Kidney (tissue), 14 donors: ENCODE results near the gene QPCTL. TPM values are rescaled to one million over a fixed set of nuclear protein-coding genes. Genes with fewer than 3 reads are reported as not detected.

Experiments used
- DNase-seq, 5 donors: peaks; one replicate each; pipeline ENCODE4 v3.0.0-alpha.2; 2013 to 2020
- FAIRE-seq: peaks from 2 replicates; lab custom pipeline; 2012; peaks lifted over from hg19 to GRCh38; lab: Jason Lieb, UNC
- H3K27ac ChIP-seq, 2 donors: one replicate each; pipeline ENCODE4 v1.7.0; 2013; ENCODE audit warnings: low read depth in 2 of 2, low read length in 2 of 2, inconsistent platforms in 1 of 2
- H3K27me3 ChIP-seq: one replicate; pipeline ENCODE4 v1.7.1; 2013; ENCODE audit warnings: low read length, inconsistent platforms; ENCODE audit not compliant: control insufficient read depth, insufficient read depth
- H3K36me3 ChIP-seq, 3 donors: one replicate each; pipeline versions ENCODE4 v1.7.0 to v1.7.1; 2013; ENCODE audit warnings: low read length in 3 of 3, control low read depth in 1 of 3, inconsistent platforms in 1 of 3; ENCODE audit not compliant: insufficient read depth in 3 of 3, control insufficient read depth in 2 of 3
- H3K4me1 ChIP-seq, 3 donors: one replicate each; pipeline versions ENCODE4 v1.7.0 to v1.7.1; 2013; ENCODE audit warnings: low read length in 3 of 3, inconsistent platforms in 1 of 3, low read depth in 1 of 3; ENCODE audit not compliant: control insufficient read depth in 2 of 3, insufficient read depth in 2 of 3
- H3K4me3 ChIP-seq, 3 donors: one replicate each; pipeline versions ENCODE4 v1.7.0 to v1.8.1; 2013; ENCODE audit warnings: low read length in 3 of 3, control low read depth in 1 of 3, inconsistent platforms in 1 of 3
- H3K9ac ChIP-seq, 3 donors: one replicate each; pipeline versions ENCODE4 v1.7.0 to v1.7.1; 2013; ENCODE audit warnings: low read length in 3 of 3, control low read depth in 1 of 3, inconsistent platforms in 1 of 3
- H3K9me3 ChIP-seq, 3 donors: one replicate each; pipeline versions ENCODE4 v1.7.0 to v1.7.1; 2013; ENCODE audit warnings: low read length in 3 of 3, control low read depth in 1 of 3, inconsistent platforms in 1 of 3; ENCODE audit not compliant: control insufficient read depth in 2 of 3, insufficient read depth in 1 of 3
- intact Hi-C: fragments of 100-400 bp; cut with DNase I; formaldehyde crosslinking; loops from one replicate; pipeline ENCODE4 v1.11.1; 2022
- polyA plus RNA-seq: library from polyadenylated mRNA; stranded (reverse); fragments of 350-450 nt; fragmentation: Illumina TruSeq; extraction: RNeasy Lipid Tissue Mini Kit (QIAGEN cat#74804); gene quantifications from one replicate; pipeline ENCODE4 v1.2.3, GENCODE V29; 2014; ENCODE audit warnings: low read depth, low replicate concordance; ENCODE audit not compliant: insufficient read depth
- total RNA-seq: library from RNA; stranded (reverse); fragmentation: NEBNext Ultra II Directional; extraction: Animal tissue kit (Norgen Biotek cat#: 25700); gene quantifications from one replicate; pipeline ENCODE4 v1.2.1, GENCODE V29; 2021
- TF ChIP-seq, protein P1 (sequence below): IDR thresholded peaks from 3 replicates; pipeline ENCODE4 v1.5.1; 2012; ENCODE audit warnings: mild to moderate bottlenecking, moderate library complexity, borderline replicate concordance; ENCODE audit not compliant: insufficient read depth; ENCODE audit errors: extremely low read depth
- donor health status: control.
- donor health status: control.
- donor health status: control.
- donor health status: control.
- donor health status: control.
- donor health status: DM: yes; HTN: yes; CAD: no.
- donor health status: Normal renal cell carcinoma (clear cell type).

The QPCTL gene
- total and polyA plus RNA-seq, 2 donors from 2014 or later = 6.8 to 8.0 TPM

DNA sequence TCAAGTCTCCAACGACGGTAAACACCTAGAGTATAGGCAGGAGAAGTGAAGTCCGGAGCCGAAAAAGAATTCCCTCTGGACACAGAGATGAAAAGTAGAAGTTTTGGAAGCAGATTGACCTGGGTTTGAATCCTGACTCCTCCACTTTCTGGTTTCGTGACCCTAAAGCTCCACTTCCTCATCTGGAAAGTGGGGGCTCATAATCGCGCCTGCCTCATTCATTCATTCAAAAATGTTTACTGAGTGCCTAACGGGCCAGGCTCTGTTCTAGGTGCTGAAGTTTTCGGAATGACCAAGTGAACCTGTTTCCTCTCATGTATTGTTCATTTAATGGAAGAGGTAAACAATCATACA is 46.1 kb upstream of the QPCTL start:
- intact Hi-C loops = no loop called here
- H3K27ac ChIP-seq = no peak overlapping the region
- no peak for FAIRE-seq

DNA sequence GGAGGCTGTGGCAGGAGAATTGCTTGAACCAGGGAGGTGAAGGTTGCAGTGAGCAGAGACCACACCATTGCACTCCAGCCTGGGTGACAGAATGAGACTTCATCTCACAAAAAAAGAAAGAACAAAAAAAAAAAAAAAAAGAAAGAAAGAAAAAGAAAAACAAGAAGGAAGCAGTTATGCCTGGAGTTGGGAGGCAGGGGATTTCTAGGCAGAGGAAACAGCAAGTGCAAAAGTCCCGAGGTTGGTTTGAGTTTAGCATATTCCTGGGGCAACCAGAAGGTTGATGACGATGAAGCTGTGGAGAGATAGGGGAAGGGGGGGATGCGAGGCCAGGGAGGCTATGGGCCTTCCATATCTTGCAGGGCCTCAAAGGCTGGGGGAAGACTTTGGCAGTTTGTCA is 41.7 kb upstream of the QPCTL start:
- TF ChIP-seq, protein P1, sequence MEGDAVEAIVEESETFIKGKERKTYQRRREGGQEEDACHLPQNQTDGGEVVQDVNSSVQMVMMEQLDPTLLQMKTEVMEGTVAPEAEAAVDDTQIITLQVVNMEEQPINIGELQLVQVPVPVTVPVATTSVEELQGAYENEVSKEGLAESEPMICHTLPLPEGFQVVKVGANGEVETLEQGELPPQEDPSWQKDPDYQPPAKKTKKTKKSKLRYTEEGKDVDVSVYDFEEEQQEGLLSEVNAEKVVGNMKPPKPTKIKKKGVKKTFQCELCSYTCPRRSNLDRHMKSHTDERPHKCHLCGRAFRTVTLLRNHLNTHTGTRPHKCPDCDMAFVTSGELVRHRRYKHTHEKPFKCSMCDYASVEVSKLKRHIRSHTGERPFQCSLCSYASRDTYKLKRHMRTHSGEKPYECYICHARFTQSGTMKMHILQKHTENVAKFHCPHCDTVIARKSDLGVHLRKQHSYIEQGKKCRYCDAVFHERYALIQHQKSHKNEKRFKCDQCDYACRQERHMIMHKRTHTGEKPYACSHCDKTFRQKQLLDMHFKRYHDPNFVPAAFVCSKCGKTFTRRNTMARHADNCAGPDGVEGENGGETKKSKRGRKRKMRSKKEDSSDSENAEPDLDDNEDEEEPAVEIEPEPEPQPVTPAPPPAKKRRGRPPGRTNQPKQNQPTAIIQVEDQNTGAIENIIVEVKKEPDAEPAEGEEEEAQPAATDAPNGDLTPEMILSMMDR = no peak
- Histone ChIP-seq H3K9me3 (no peaks in the 10 kb centered on the region), H3K4me1 (no peaks in the 10 kb centered on the region), H3K36me3 (no peaks in the 10 kb centered on the region), H3K27ac (no peak overlapping the region), H3K4me3 (no peak overlapping the region), H3K9ac (no peak overlapping the region), H3K27me3 (no peaks in the 10 kb centered on the region)
- DNase-seq = no peak
- intact Hi-C loops = no loop called here
- no peak for FAIRE-seq

More for the DNA sequence above, 46.1 kb upstream of the QPCTL start:
- no peaks in the 10 kb centered on the region for H3K36me3 ChIP-seq
- peaks cover 0 to 11% (median 5%) of the 10 kb centered on the region in 3 donors for H3K4me1 ChIP-seq
- DNase-seq = no peak
- H3K27me3 ChIP-seq = peaks cover 3% of the 10 kb centered on the region
- no peaks in the 10 kb centered on the region for H3K9me3 ChIP-seq
- TF ChIP-seq, protein P1 = no peak
- no peak overlapping the region for H3K9ac ChIP-seq
- H3K4me3 ChIP-seq = no peak overlapping the region

DNA sequence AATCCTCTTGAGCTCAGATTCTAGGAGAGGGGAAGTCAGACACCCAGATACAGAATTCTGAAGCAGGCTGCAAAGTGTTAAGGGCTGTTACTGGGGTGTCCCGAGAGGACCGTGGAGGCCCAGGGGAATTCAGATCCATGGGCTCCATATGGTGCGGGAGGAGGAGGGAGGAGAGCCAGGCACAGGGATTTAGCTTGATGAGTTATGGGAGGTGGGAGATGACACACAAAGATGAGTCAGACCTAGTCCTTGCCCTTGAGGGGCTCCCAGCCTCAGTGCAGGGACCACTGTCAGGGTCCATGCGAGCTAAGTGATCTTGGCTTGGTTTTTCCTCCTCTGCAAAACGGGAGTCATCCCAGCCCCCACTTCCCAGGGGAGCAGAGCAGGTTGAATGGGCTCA is 38.8 kb upstream of the QPCTL start:
- TF ChIP-seq, protein P1 = no peak
- DNase-seq = no peak
- Histone ChIP-seq H3K9ac (no peak overlapping the region), H3K9me3 (no peaks in the 10 kb centered on the region), H3K27me3 (no peaks in the 10 kb centered on the region), H3K36me3 (no peaks in the 10 kb centered on the region), H3K27ac (no peak overlapping the region), H3K4me3 (no peak overlapping the region), H3K4me1 (no peaks in the 10 kb centered on the region)
- intact Hi-C loops = no loop called here
- FAIRE-seq = no peak

DNA sequence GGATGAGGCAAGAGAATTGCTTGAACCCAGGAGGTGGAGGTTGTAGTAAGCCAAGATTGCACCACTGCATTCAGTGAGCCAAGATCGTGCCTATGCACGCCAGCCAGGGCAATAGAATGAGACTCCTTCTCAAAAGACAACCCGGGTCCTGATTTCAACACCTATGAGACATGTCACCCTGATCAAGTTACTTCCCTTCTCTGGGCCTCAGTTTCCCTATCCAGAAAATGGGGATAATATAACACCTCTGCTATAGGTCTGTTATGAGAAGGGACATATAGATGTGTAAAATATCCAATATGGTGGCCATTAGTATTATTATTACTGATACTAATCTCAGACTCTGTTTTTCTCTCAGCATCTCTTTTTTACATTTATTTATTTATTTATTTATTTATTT is 37.4 kb upstream of the QPCTL start:
- H3K4me1 ChIP-seq = no peaks in the 10 kb centered on the region
- TF ChIP-seq, protein P1 = no peak
- H3K9me3 ChIP-seq = no peaks in the 10 kb centered on the region
- intact Hi-C loops = no loop called here
- no peak overlapping the region for H3K27ac ChIP-seq
- DNase-seq (no peak), FAIRE-seq (no peak)
- H3K27me3 ChIP-seq = no peaks in the 10 kb centered on the region
- H3K4me3 ChIP-seq = no peak overlapping the region
- H3K36me3 ChIP-seq = no peaks in the 10 kb centered on the region
- no peak overlapping the region for H3K9ac ChIP-seq
